Adipocyte (in vitro differentiated cells): ENCODE data around the gene VSIG10.

Source experiments
- DNase-seq: peaks from one replicate; pipeline ENCODE4 v3.0.0-alpha.2; 2015; ENCODE audit warnings: low read depth
- H3K27me3 ChIP-seq: replicated peaks from 2 replicates; pipeline ENCODE4 v1.7.0; 2013; ENCODE audit warnings: mild to moderate bottlenecking, low read length, moderate library complexity; ENCODE audit not compliant: control insufficient read depth, insufficient read depth
- H3K36me3 ChIP-seq: 2 replicates; pipeline ENCODE4 v1.7.0; 2013; ENCODE audit warnings: low read length, mild to moderate bottlenecking, moderate library complexity; ENCODE audit not compliant: control insufficient read depth, insufficient read depth, severe bottlenecking
- H3K4me1 ChIP-seq: 2 replicates; pipeline ENCODE4 v1.7.0; 2013; ENCODE audit warnings: mild to moderate bottlenecking, low read length, moderate library complexity; ENCODE audit not compliant: control insufficient read depth, insufficient read depth
- H3K4me3 ChIP-seq: 2 replicates; pipeline ENCODE4 v1.7.0; 2013; ENCODE audit warnings: mild to moderate bottlenecking, low read length, moderate library complexity
- H3K9ac ChIP-seq: 2 replicates; pipeline ENCODE4 v1.7.0; 2013; ENCODE audit warnings: mild to moderate bottlenecking, low read length, moderate library complexity
- H3K9me3 ChIP-seq: 2 replicates; pipeline ENCODE4 v1.7.0; 2013; ENCODE audit warnings: mild to moderate bottlenecking, low read length, moderate library complexity; ENCODE audit not compliant: control insufficient read depth

VSIG10 gene

GRCh38 chr12:118058227-118058626, 45.6 kb downstream of the VSIG10 start:
- Histone ChIP-seq H3K9me3 (no peaks in the 10 kb centered on the region), H3K4me1 (peaks cover 44% of the 10 kb centered on the region), H3K36me3 (no peaks in the 10 kb centered on the region)

GRCh38 chr12:118055865-118056773, 47.7 kb downstream of the VSIG10 start:
- peaks cover 51% of the 10 kb centered on the region for H3K4me1 ChIP-seq
- H3K36me3 ChIP-seq, result peaks cover 7% of the 10 kb centered on the region
- H3K27me3 ChIP-seq, result no peaks in the 10 kb centered on the region
- DNase-seq, result no peak
- H3K9ac ChIP-seq, result no peak overlapping the region
- no peak overlapping the region for H3K4me3 ChIP-seq
- no peaks in the 10 kb centered on the region for H3K9me3 ChIP-seq

More at GRCh38 chr12:118058227-118058626, 45.6 kb downstream of the VSIG10 start:
- Histone ChIP-seq H3K9ac (no peak overlapping the region), H3K27me3 (no peaks in the 10 kb centered on the region), H3K4me3 (no peak overlapping the region)
- DNase-seq, result no peak

GRCh38 chr12:118055144-118055557, 48.7 kb downstream of the VSIG10 start:
- peak; percentile 42 for DNase-seq
- no peak overlapping the region for H3K9ac ChIP-seq
- peaks cover 54% of the 10 kb centered on the region for H3K4me1 ChIP-seq
- H3K4me3 ChIP-seq, result no peak overlapping the region
- no peaks in the 10 kb centered on the region for H3K9me3 ChIP-seq
- no peaks in the 10 kb centered on the region for H3K27me3 ChIP-seq
- H3K36me3 ChIP-seq, result peaks cover 16% of the 10 kb centered on the region

- H3K4me1 ChIP-seq, result peaks cover 42% of the 10 kb centered on the region
- no peaks in the 10 kb centered on the region for H3K27me3 ChIP-seq
- H3K36me3 ChIP-seq, result peaks cover 30% of the 10 kb centered on the region
- DNase-seq, result no peak
- H3K9me3 ChIP-seq, result no peaks in the 10 kb centered on the region
- H3K9ac ChIP-seq, result peak overlapping the region; percentile 58
- peak overlapping the region; percentile 30 for H3K4me3 ChIP-seq
These were observed 50.5 kb downstream of the VSIG10 start for GRCh38 chr12:118053071-118053985.

- Histone ChIP-seq H3K27me3 (no peaks in the 10 kb centered on the region), H3K9me3 (no peaks in the 10 kb centered on the region), H3K9ac (peak overlapping the region; percentile 58), H3K36me3 (peaks cover 36% of the 10 kb centered on the region), H3K4me3 (peak overlapping the region; percentile 30), H3K4me1 (peaks cover 42% of the 10 kb centered on the region)
- peak; percentile 96 for DNase-seq
These were observed 51.3 kb downstream of the VSIG10 start for GRCh38 chr12:118052324-118053070.

GRCh38 chr12:118050972-118051910, 52.6 kb downstream of the VSIG10 start:
- Histone ChIP-seq H3K9me3 (no peaks in the 10 kb centered on the region), H3K9ac (no peak overlapping the region), H3K4me1 (peaks cover 40% of the 10 kb centered on the region), H3K27me3 (no peaks in the 10 kb centered on the region), H3K4me3 (no peak overlapping the region), H3K36me3 (peaks cover 47% of the 10 kb centered on the region)
- DNase-seq, result no peak

- Histone ChIP-seq H3K36me3 (peaks cover 83% of the 10 kb centered on the region), H3K4me3 (no peak overlapping the region), H3K9me3 (no peaks in the 10 kb centered on the region), H3K27me3 (no peaks in the 10 kb centered on the region), H3K4me1 (peaks cover 7% of the 10 kb centered on the region), H3K9ac (no peak overlapping the region)
- no peak for DNase-seq
These were observed 57.4 kb downstream of the VSIG10 start for GRCh38 chr12:118046430-118046829.

- DNase-seq, result no peak
- H3K9ac ChIP-seq, result no peak overlapping the region
- H3K4me1 ChIP-seq, result no peaks in the 10 kb centered on the region
- no peaks in the 10 kb centered on the region for H3K27me3 ChIP-seq
- H3K36me3 ChIP-seq, result peaks cover 81% of the 10 kb centered on the region
- no peak overlapping the region for H3K4me3 ChIP-seq
- H3K9me3 ChIP-seq, result no peaks in the 10 kb centered on the region
These were observed 59.2 kb downstream of the VSIG10 start for GRCh38 chr12:118044577-118044976.

GRCh38 chr12:118044075-118044474, 59.7 kb downstream of the VSIG10 start:
- no peak for DNase-seq
- H3K4me1 ChIP-seq, result no peaks in the 10 kb centered on the region
- peaks cover 84% of the 10 kb centered on the region for H3K36me3 ChIP-seq

GRCh38 chr12:118042091-118042490, 61.7 kb downstream of the VSIG10 start:
- H3K9ac ChIP-seq, result no peak overlapping the region
- no peak overlapping the region for H3K4me3 ChIP-seq
- peaks cover 86% of the 10 kb centered on the region for H3K36me3 ChIP-seq
- peaks cover 4% of the 10 kb centered on the region for H3K4me1 ChIP-seq
- no peaks in the 10 kb centered on the region for H3K27me3 ChIP-seq
- no peaks in the 10 kb centered on the region for H3K9me3 ChIP-seq
- no peak for DNase-seq

More at GRCh38 chr12:118044075-118044474, 59.7 kb downstream of the VSIG10 start:
- no peak overlapping the region for H3K4me3 ChIP-seq
- H3K9me3 ChIP-seq, result no peaks in the 10 kb centered on the region
- no peaks in the 10 kb centered on the region for H3K27me3 ChIP-seq
- no peak overlapping the region for H3K9ac ChIP-seq
